Fibroblast of lung (primary cell): Measurements from ENCODE around the gene KRTAP10-12.

Experiments used
- CTCF ChIP-seq, 2 donors: IDR thresholded peaks in 1 of 2; conservative IDR thresholded peaks in 1 of 2; 1 replicate in 1 of 2; 2 replicates in 1 of 2; pipeline ENCODE4 v1.5.1; 2011 to 2012; ENCODE audit warnings: low read length in 2 of 2, control low read depth in 1 of 2, inconsistent platforms in 1 of 2, low read depth in 1 of 2, mild to moderate bottlenecking in 1 of 2
- EZH2 ChIP-seq: IDR thresholded peaks from 2 replicates; pipeline ENCODE4 v1.5.1; 2012; ENCODE audit warnings: low read length, control low read depth, mild to moderate bottlenecking; ENCODE audit errors: missing control alignments

GRCh38 chr21:44699502-44700001 is 2.6 kb downstream of the KRTAP10-12 start:
- no peak for TF ChIP-seq CTCF (conservative IDR thresholded peaks at IDR 0.05 in 1 of 2, IDR thresholded peaks at IDR 0.05 in 1 of 2; ENCODE audit: low read depth in 1 of 2, low read length in 2 of 2)
- no peak for TF ChIP-seq EZH2
